HepG2 (cell line): Measurements from ENCODE around the gene NDUFB3. TPM values are rescaled to one million over a fixed set of nuclear protein-coding genes. Genes with fewer than 3 reads are reported as not detected.

Experiments
- AHR ChIP-seq: IDR thresholded peaks from 2 replicates; pipeline ENCODE4 v1.6.1; 2018; ENCODE audit warnings: missing genetic modification reagents, missing compliant biosample characterization
- CC2D1A ChIP-seq: sonication (generic); formaldehyde crosslinking; IDR thresholded peaks from 2 replicates; pipeline ENCODE4 v1.8.1; 2023; ENCODE audit warnings: mild to moderate bottlenecking, missing genetic modification reagents
- ETS1 ChIP-seq: sonication (generic); formaldehyde crosslinking; IDR thresholded peaks from 2 replicates; pipeline ENCODE4 v1.4.0; 2020; ENCODE audit warnings: missing genetic modification reagents
- IRX3 ChIP-seq: sonication (generic); formaldehyde crosslinking; IDR thresholded peaks from 2 replicates; pipeline ENCODE4 v1.8.1; 2023; ENCODE audit warnings: mild to moderate bottlenecking, low read depth, missing genetic modification reagents, borderline replicate concordance
- NCOA5 ChIP-seq: sonication (generic); formaldehyde crosslinking; IDR thresholded peaks from 2 replicates; pipeline ENCODE4 v1.4.0; 2020; ENCODE audit warnings: missing genetic modification reagents
- NONO ChIP-seq, 2 experiments: fragments of 450-650 bp in 1 of 2; sonication (generic) in 1 of 2; formaldehyde crosslinking in 1 of 2; IDR thresholded peaks in 1 of 2; conservative IDR thresholded peaks in 1 of 2; 2 replicates each; pipeline versions ENCODE4 v1.6.1 to v1.8.0; 2017 to 2022; ENCODE audit warnings: mild to moderate bottlenecking in 1 of 2, missing genetic modification reagents in 1 of 2, moderate library complexity in 1 of 2
- ZNF235 ChIP-seq: sonication (generic); formaldehyde crosslinking; IDR thresholded peaks from 2 replicates; pipeline ENCODE4 v1.8.1; 2023; ENCODE audit warnings: mild to moderate bottlenecking, missing genetic modification reagents, borderline replicate concordance
- ZNF710 ChIP-seq: sonication (generic); formaldehyde crosslinking; IDR thresholded peaks from 2 replicates; pipeline ENCODE4 v1.5.0; 2020; ENCODE audit warnings: mild to moderate bottlenecking, missing genetic modification reagents, borderline replicate concordance
- polyA plus RNA-seq, 8 experiments: library from polyadenylated mRNA; depleted of rRNA in 3 of 8; stranded (reverse) in 7 of 8; unstranded in 1 of 8; fragments of >200 nt; fragmentation: Illumina TruSeq in 4 of 8; extraction: Trizol in 4 of 8; gene quantifications; 2 replicates each; pipeline versions ENCODE4 v1.2.1 to v1.2.3, GENCODE V29; 2011 to 2016; ENCODE audit warnings: low read depth in 4 of 8, missing spikeins in 1 of 8, mixed read lengths in 1 of 8; ENCODE audit not compliant: insufficient read depth in 1 of 8
- total RNA-seq, 5 experiments: library from RNA; depleted of rRNA; stranded (reverse); fragments of >200 nt; fragmentation: Illumina TruSeq; extraction: Trizol; gene quantifications; 2 replicates each; pipeline ENCODE4 v1.2.3, GENCODE V29; 2016; ENCODE audit warnings: low read depth in 1 of 5
- TF ChIP-seq, protein P1 (sequence below): sonication (generic); formaldehyde crosslinking; IDR thresholded peaks from 2 replicates; pipeline ENCODE4 v1.4.0; 2020; ENCODE audit warnings: mild to moderate bottlenecking, missing genetic modification reagents, borderline replicate concordance
- TF ChIP-seq, protein P2 (sequence below): sonication (generic); formaldehyde crosslinking; IDR thresholded peaks from 2 replicates; pipeline ENCODE4 v1.5.0; 2020; ENCODE audit warnings: mild to moderate bottlenecking, missing genetic modification reagents, borderline replicate concordance

Gene NDUFB3
- total and polyA plus RNA-seq, 2 of the 13 experiments (the other 11 are each of a cell fraction or from before 2014, with no cell fraction given): 50.7 to 159 TPM

DNA sequence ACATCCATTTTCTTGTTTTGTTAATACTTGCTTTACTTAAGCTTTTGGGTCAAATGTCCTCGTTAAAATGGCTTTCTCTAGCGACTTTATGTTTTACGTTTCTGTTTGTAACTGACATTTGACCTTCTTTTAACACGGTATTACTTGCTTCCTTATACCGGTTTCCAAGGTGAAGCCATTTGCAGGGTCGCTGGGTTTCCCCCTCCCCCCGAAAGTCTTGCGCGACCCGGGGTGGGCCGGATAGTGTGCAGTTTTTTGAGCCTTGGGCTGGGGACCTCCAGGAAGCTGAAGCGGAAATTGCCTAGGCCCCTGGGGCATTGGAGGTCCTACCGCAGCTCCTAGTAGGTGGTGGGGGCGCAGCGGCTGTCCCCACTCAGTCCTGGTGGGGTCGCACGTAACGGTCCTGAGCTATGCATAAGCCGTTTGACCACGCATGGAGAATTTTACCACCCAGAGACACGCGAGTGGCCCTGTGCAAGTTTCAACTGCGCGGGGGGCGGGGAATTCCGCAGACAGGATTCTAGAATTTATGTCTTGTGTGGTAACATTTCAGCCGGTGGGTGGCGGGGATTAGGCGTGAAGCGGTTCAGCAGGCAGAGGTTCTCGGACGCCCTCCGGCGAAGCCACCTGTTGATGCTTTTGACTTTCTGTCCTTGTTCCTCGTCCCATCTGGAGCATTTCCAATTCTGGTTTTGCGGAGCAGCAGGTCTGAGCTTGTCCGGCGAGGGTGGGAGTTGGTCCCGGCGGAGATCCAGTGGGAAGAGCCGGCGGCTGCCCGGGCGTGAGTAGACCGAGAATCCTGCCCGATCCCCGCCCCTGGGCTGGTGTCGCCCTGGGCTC is 46.5 kb downstream of the NDUFB3 start (continued):
- TF ChIP-seq IRX3 (CRISPR knock-in tag): no peak
- no peak for TF ChIP-seq CC2D1A
- 0 out of 2 replicates have a peak, but pooled peaks have one; percentile 74 for TF ChIP-seq AHR (CRISPR knock-in tag)
- TF ChIP-seq, protein P1, sequence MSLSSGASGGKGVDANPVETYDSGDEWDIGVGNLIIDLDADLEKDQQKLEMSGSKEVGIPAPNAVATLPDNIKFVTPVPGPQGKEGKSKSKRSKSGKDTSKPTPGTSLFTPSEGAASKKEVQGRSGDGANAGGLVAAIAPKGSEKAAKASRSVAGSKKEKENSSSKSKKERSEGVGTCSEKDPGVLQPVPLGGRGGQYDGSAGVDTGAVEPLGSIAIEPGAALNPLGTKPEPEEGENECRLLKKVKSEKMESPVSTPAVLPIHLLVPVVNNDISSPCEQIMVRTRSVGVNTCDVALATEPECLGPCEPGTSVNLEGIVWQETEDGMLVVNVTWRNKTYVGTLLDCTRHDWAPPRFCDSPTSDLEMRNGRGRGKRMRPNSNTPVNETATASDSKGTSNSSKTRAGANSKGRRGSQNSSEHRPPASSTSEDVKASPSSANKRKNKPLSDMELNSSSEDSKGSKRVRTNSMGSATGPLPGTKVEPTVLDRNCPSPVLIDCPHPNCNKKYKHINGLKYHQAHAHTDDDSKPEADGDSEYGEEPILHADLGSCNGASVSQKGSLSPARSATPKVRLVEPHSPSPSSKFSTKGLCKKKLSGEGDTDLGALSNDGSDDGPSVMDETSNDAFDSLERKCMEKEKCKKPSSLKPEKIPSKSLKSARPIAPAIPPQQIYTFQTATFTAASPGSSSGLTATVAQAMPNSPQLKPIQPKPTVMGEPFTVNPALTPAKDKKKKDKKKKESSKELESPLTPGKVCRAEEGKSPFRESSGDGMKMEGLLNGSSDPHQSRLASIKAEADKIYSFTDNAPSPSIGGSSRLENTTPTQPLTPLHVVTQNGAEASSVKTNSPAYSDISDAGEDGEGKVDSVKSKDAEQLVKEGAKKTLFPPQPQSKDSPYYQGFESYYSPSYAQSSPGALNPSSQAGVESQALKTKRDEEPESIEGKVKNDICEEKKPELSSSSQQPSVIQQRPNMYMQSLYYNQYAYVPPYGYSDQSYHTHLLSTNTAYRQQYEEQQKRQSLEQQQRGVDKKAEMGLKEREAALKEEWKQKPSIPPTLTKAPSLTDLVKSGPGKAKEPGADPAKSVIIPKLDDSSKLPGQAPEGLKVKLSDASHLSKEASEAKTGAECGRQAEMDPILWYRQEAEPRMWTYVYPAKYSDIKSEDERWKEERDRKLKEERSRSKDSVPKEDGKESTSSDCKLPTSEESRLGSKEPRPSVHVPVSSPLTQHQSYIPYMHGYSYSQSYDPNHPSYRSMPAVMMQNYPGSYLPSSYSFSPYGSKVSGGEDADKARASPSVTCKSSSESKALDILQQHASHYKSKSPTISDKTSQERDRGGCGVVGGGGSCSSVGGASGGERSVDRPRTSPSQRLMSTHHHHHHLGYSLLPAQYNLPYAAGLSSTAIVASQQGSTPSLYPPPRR (CRISPR knock-in tag): peak; percentile 77; the same call in 1 of the 2 replicates
- TF ChIP-seq ETS1 (CRISPR knock-in tag): peak; percentile 85
- TF ChIP-seq, protein P2, sequence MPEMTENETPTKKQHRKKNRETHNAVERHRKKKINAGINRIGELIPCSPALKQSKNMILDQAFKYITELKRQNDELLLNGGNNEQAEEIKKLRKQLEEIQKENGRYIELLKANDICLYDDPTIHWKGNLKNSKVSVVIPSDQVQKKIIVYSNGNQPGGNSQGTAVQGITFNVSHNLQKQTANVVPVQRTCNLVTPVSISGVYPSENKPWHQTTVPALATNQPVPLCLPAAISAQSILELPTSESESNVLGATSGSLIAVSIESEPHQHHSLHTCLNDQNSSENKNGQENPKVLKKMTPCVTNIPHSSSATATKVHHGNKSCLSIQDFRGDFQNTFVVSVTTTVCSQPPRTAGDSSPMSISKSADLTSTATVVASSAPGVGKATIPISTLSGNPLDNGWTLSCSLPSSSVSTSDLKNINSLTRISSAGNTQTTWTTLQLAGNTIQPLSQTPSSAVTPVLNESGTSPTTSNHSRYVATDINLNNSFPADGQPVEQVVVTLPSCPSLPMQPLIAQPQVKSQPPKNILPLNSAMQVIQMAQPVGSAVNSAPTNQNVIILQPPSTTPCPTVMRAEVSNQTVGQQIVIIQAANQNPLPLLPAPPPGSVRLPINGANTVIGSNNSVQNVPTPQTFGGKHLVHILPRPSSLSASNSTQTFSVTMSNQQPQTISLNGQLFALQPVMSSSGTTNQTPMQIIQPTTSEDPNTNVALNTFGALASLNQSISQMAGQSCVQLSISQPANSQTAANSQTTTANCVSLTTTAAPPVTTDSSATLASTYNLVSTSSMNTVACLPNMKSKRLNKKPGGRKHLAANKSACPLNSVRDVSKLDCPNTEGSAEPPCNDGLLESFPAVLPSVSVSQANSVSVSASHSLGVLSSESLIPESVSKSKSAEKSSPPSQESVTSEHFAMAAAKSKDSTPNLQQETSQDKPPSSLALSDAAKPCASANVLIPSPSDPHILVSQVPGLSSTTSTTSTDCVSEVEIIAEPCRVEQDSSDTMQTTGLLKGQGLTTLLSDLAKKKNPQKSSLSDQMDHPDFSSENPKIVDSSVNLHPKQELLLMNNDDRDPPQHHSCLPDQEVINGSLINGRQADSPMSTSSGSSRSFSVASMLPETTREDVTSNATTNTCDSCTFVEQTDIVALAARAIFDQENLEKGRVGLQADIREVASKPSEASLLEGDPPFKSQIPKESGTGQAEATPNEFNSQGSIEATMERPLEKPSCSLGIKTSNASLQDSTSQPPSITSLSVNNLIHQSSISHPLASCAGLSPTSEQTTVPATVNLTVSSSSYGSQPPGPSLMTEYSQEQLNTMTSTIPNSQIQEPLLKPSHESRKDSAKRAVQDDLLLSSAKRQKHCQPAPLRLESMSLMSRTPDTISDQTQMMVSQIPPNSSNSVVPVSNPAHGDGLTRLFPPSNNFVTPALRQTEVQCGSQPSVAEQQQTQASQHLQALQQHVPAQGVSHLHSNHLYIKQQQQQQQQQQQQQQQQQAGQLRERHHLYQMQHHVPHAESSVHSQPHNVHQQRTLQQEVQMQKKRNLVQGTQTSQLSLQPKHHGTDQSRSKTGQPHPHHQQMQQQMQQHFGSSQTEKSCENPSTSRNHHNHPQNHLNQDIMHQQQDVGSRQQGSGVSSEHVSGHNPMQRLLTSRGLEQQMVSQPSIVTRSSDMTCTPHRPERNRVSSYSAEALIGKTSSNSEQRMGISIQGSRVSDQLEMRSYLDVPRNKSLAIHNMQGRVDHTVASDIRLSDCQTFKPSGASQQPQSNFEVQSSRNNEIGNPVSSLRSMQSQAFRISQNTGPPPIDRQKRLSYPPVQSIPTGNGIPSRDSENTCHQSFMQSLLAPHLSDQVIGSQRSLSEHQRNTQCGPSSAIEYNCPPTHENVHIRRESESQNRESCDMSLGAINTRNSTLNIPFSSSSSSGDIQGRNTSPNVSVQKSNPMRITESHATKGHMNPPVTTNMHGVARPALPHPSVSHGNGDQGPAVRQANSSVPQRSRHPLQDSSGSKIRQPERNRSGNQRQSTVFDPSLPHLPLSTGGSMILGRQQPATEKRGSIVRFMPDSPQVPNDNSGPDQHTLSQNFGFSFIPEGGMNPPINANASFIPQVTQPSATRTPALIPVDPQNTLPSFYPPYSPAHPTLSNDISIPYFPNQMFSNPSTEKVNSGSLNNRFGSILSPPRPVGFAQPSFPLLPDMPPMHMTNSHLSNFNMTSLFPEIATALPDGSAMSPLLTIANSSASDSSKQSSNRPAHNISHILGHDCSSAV: peak; percentile 59; the same call in 1 of the 2 replicates
- peak; percentile 87 for TF ChIP-seq ZNF710 (CRISPR knock-in tag)
- no peak for TF ChIP-seq NCOA5 (CRISPR knock-in tag)
- TF ChIP-seq ZNF235: 0 out of 2 replicates have a peak, but pooled peaks have one; percentile 9
- TF ChIP-seq NONO (IDR thresholded peaks at IDR 0.05): no peak
- TF ChIP-seq NONO (CRISPR knock-in tag; conservative IDR thresholded peaks at IDR 0.05): peak; percentile 67; the same call in 1 of the 2 replicates
